ENCODE measurements around the gene GJD4. TPM values are rescaled to one million over a fixed set of nuclear protein-coding genes. Genes with fewer than 3 reads are reported as not detected.

The GJD4 gene
- total and polyA plus RNA-seq, 2 donors (not counting 3 experiments of a cell fraction or from before 2014, with no cell fraction given) = not detected

GRCh38 chr10:35592441-35592840, 12.7 kb upstream of the GJD4 start:
- no peak overlapping the region for H3K4me3 ChIP-seq (replicated peaks in 1 of 3; ENCODE audit: insufficient read depth in 1 of 3, low read depth in 1 of 3, low read length in 3 of 3)
- no TSS peak for BruUV-seq (replicated peaks)
- no peak overlapping the region for H3K4me2 ChIP-seq (ENCODE audit: insufficient read depth, low read length)
- H3K27me3 ChIP-seq (ENCODE audit: control insufficient read depth in 2 of 2, insufficient read depth in 2 of 2, low read length in 2 of 2) = peaks cover 3 to 17% of the 10 kb centered on the region in 2 experiments
- no peaks in the 10 kb centered on the region for H3K9me1 ChIP-seq (replicated peaks; ENCODE audit: control insufficient read depth, extremely low read depth, insufficient read depth, low read length)
- DNase-seq (ENCODE audit: low read depth, low spot score) = no peak
- dilution Hi-C loops (cut with MboI; ENCODE audit: extremely low pct_ligation_motif_present, low sequenced_read_pairs) = no loop called here
- TF ChIP-seq FOS (IDR thresholded peaks at IDR 0.05; ENCODE audit: borderline replicate concordance, insufficient read depth, low read length) (no peak), EZH2 (IDR thresholded peaks at IDR 0.05; ENCODE audit: borderline replicate concordance, low read depth, low read length, severe bottlenecking) (no peak), MAX (IDR thresholded peaks at IDR 0.05; ENCODE audit: insufficient read depth, insufficient read length) (no peak), GATA2 (IDR thresholded peaks at IDR 0.05; ENCODE audit: insufficient read depth, insufficient read length, low read depth, low read length) (no peak), POLR2A (IDR thresholded peaks at IDR 0.05; ENCODE audit: low read depth, low read length) (no peak), MYC (IDR thresholded peaks at IDR 0.05; ENCODE audit: low read depth, low read length) (no peak), JUN (IDR thresholded peaks at IDR 0.05; ENCODE audit: borderline replicate concordance, insufficient read depth, insufficient read length, low read depth) (no peak), POLR2AphosphoS5 (IDR thresholded peaks at IDR 0.05; ENCODE audit: insufficient read depth, low read depth, low read length) (no peak)
- CTCF ChIA-PET = interaction anchor here (0.8 to 1.4 kb wide), 3 partner anchors 13 to 29 kb away, joined by 3 to 6 read pairs (median 3); no protein-coding TSS in a partner anchor
- no peaks in the 10 kb centered on the region for H3K9me3 ChIP-seq (replicated peaks; ENCODE audit: control insufficient read depth, insufficient read depth, low read length)
- H3K9ac ChIP-seq (replicated peaks; ENCODE audit: extremely low read depth, insufficient read depth, low read length) = no peak overlapping the region
- POLR2A ChIA-PET = no interaction called here
- intact Hi-C loops (cut with micrococcal nuclease) = no loop called here
- H3K4me1 ChIP-seq (ENCODE audit: control insufficient read depth, extremely low read depth, insufficient read depth, low read length) = no peaks in the 10 kb centered on the region
- H4K20me1 ChIP-seq (replicated peaks; ENCODE audit: control insufficient read depth, extremely low read depth, insufficient read depth, low read length) = no peaks in the 10 kb centered on the region
- H2AFZ ChIP-seq (ENCODE audit: low read depth, low read length) = no peak overlapping the region
- no peak overlapping the region for H3K27ac ChIP-seq (ENCODE audit: insufficient read depth, low read depth, low read length)
- no peaks in the 10 kb centered on the region for H3K79me2 ChIP-seq (ENCODE audit: control insufficient read depth, insufficient read depth, low read length)
- FAIRE-seq = no peak
- H3K36me3 ChIP-seq (ENCODE audit: control insufficient read depth in 2 of 2, extremely low read depth in 1 of 2, insufficient read depth in 2 of 2, low read length in 2 of 2) = no peaks in the 10 kb centered on the region
